SH-SY5Y (cell line): ENCODE results near the gene PRKG1.

Experiments used
- GATA2 ChIP-seq: IDR thresholded peaks from 2 replicates; pipeline ENCODE4 v1.6.1; 2011; ENCODE audit warnings: mild to moderate bottlenecking, low read depth, low read length
- GATA3 ChIP-seq: IDR thresholded peaks from 2 replicates; pipeline ENCODE4 v1.6.1; 2011; ENCODE audit warnings: low read depth, mild to moderate bottlenecking, low read length, moderate library complexity

- TF ChIP-seq GATA2, result no peak
- TF ChIP-seq GATA3, result no peak
Observed at GRCh38 chr10:51983481-51983880, 909.2 kb downstream of the PRKG1 start.
